ENCODE data around the gene ADAMTS12. TPM values are rescaled to one million over a fixed set of nuclear protein-coding genes. Genes with fewer than 3 reads are reported as not detected.
"Not testable (repeated sequence)": the region's sequence is repeated elsewhere in the genome, so short reads cannot be mapped to it uniquely, and the experiment has no call there.

ADAMTS12 gene
- polyA plus RNA-seq, 3 donors from 2014 or later: not detected

DNA sequence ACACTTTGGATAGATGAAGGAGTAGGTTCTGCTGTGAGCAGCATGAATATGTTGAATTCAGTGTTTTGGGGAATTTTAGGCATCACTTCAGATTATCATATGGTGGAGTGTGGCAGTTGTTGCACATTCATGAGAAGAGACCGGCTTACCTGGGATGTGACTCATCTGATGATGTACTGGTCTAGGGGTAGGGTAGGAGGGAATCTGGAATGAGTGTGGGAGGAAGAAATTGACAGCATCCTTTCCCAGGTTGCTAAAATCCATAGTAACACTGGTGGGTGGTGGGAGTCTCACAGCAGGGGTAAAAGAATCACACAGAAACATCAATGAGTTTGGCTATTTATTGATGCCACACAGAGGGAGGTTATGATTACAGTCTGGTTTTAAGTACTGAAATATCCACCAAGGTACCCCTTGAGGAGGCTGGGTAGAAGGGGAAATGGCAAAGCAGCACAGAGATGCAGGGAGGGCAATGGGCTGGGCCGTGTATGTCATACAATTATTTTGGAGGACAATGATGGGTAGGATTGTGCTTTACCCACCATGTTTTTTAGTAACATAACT is 368.5 kb downstream of the ADAMTS12 start:
- Mint-ChIP-seq H3K36me3 (no peaks in the 10 kb centered on the region), H3K9me3 (peaks cover 0 to 2% (median 0%) of the 10 kb centered on the region in 6 donors)

DNA sequence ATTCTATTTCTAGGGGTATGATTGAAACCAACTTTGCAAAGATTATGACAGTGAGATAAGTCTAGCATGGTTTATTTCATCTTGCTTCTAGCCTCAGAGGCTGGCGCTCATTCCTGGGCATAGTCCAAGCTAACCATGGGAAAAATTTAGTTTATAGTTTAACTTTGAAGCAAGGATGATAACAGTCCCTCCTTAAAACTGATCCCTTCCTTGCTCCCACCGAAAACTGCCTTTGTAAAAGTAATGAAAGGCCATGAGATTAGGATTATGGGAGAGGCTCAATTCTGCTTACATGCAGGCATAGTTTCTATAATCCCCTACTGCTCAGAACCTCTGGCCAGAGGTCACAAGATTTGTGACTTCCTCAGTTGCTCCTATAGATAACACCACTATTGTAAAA is 375.4 kb downstream of the ADAMTS12 start:
- Mint-ChIP-seq H3K36me3 (no peaks in the 10 kb centered on the region), H3K9me3 (peaks cover 0 to 4% (median under 1%) of the 10 kb centered on the region in 6 donors), H3K4me1 (no peaks in the 10 kb centered on the region), H3K27me3 (ENCODE audit: low read depth in 3 of 3) (peaks cover 1 to 4% (median 3%) of the 10 kb centered on the region in 3 donors), H3K4me3 (no peak overlapping the region), H3K27ac (no peak overlapping the region)
- no peak for DNase-seq

More for the DNA sequence above, 368.5 kb downstream of the ADAMTS12 start:
- H3K4me3 Mint-ChIP-seq: no peak overlapping the region
- peaks cover 0 to 7% (median 2%) of the 10 kb centered on the region in 3 donors for H3K27me3 Mint-ChIP-seq (ENCODE audit: low read depth in 3 of 3)
- no peak for DNase-seq
- no peak overlapping the region for H3K27ac Mint-ChIP-seq
- no peaks in the 10 kb centered on the region for H3K4me1 Mint-ChIP-seq

DNA sequence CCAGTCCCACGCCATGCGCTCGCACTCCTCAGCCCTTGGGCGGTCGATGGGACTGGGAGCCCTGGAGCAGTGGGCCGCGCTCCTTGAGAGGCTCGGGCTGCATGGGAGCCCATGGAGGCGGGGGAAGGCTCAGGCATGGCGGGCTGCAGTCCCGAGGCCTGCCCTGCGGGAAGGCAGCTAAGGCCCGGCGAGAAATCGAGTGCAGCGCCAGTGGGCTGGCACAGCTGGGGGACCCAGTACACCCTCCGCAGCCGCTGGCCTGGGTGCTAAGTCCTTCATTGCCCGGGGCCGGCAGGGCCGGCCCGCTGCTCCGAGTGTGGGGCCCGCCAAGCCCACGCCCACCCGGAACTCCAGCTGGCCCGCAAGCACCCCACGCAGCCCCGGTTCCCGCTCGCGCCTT is 376.4 kb downstream of the ADAMTS12 start:
- not testable (repeated sequence) for H3K27me3 Mint-ChIP-seq (ENCODE audit: low read depth in 3 of 3); DNase-seq; H3K27ac Mint-ChIP-seq; H3K9me3 Mint-ChIP-seq; H3K4me1 Mint-ChIP-seq; H3K36me3 Mint-ChIP-seq; H3K4me3 Mint-ChIP-seq

DNA sequence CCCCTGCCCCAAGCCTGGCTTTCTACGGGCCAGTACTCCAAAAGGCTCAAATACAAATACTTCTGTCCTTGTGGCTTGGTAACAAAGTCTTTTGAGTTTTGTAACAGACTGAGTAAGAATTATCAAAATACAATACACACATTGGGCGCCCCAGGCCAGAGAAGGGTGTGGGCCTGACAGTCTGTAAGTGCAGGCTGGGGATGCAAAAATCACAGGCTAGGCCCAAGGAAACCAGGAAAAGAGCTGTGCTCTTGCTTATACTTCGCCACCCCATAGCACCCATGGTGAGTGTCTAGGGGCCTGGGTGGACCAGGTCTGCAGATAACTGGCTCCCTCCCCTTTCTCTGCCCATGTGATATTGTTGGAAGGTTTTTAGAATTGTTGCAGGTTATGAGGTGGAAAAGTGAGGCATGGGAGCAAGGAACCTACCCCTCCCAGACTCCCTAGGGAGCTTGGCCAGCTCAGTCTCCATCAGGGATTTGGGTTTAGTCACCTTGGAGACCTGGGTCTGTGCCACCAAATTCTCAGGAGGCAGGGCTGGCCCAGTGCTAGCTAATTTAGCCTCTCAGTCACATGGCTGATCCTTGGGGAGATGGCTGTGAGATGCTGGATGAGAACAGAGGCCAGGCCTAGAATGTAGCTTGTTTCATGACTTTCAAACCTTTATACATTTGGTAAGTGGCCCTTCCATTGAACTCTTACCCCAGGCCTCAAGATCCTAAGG is 378.2 kb downstream of the ADAMTS12 start:
- no peak for DNase-seq
- Mint-ChIP-seq H3K27ac (no peak overlapping the region), H3K9me3 (peaks cover 0 to 4% (median under 1%) of the 10 kb centered on the region in 6 donors), H3K36me3 (no peaks in the 10 kb centered on the region), H3K27me3 (ENCODE audit: low read depth in 3 of 3) (peaks cover 1 to 4% (median 3%) of the 10 kb centered on the region in 3 donors), H3K4me1 (no peaks in the 10 kb centered on the region), H3K4me3 (no peak overlapping the region)

DNA sequence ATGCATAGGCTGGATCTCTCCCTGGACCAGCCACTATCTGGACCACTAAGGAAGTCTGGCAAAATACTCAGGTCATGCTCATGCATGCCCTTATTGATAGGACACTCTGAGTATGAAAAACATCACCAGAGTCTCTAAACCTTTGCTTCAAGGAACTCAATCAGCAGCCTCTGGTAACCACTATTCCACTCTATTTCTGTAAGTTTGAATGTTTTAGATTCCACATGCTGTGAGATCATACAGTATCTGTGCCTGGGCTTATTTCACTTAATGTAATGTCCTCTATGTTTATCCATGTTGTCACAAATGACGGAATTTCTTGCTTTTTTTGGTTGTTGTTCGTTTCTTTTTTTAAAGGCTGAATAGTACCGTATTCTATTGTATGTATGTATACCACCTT is 382.8 kb downstream of the ADAMTS12 start:
- no peak for DNase-seq
- H3K27ac Mint-ChIP-seq: peak overlapping the region in 1 of 6 donors; percentile 45
- H3K27me3 Mint-ChIP-seq (ENCODE audit: low read depth in 3 of 3): peaks cover 0 to 2% (median 2%) of the 10 kb centered on the region in 3 donors
- H3K4me1 Mint-ChIP-seq: no peaks in the 10 kb centered on the region
- peaks cover 0 to 2% (median 0%) of the 10 kb centered on the region in 6 donors for H3K9me3 Mint-ChIP-seq
- no peaks in the 10 kb centered on the region for H3K36me3 Mint-ChIP-seq
- no peak overlapping the region for H3K4me3 Mint-ChIP-seq

DNA sequence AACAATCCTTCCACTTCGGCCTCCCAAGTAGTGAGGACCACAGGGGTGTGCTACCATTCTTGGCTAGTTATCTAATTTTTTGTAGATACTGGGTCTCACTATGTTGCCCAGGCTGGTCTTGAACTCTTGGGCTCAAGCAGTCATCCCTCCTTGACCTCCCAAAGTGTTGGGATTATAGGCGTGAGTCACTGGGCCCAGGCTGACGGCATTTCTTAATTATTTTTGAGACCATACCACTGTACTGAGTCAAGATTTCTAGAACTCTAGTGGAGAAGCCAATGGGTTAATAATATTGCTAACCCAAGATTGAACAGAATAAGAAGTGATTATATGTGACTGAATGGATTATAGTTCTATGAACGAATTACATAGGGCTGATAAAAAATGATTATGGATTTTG is 384.4 kb downstream of the ADAMTS12 start:
- H3K4me1 Mint-ChIP-seq: no peaks in the 10 kb centered on the region
- no peaks in the 10 kb centered on the region for H3K36me3 Mint-ChIP-seq
- peaks cover 0 to 2% (median 2%) of the 10 kb centered on the region in 3 donors for H3K27me3 Mint-ChIP-seq (ENCODE audit: low read depth in 3 of 3)
- DNase-seq: no peak
- H3K27ac Mint-ChIP-seq: no peak overlapping the region
- no peak overlapping the region for H3K4me3 Mint-ChIP-seq
- H3K9me3 Mint-ChIP-seq: no peaks in the 10 kb centered on the region

DNA sequence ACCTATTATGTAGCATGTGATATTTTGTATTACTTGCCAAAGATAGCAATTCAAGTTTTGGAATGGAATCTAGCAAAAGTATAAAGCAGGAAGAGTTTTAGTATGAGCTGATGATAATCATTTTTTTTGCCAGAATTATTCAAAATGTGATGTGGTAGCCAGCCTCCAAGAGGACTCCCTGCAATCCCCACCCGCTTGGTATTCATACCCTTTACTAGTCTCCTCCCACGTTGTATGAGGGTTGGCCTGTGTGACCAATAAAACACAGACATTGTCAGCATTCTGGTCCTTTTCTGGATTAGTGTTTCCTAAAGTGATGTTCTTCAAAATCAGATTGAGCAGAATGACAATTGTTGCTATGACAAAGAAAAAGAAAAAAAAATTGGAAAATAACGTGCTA is 387.2 kb downstream of the ADAMTS12 start:
- Mint-ChIP-seq H3K9me3 (no peaks in the 10 kb centered on the region), H3K36me3 (no peaks in the 10 kb centered on the region), H3K4me1 (no peaks in the 10 kb centered on the region), H3K27me3 (ENCODE audit: low read depth in 3 of 3) (peaks cover 0 to 2% (median 0%) of the 10 kb centered on the region in 3 donors), H3K4me3 (no peak overlapping the region), H3K27ac (no peak overlapping the region)
- no peak for DNase-seq

DNA sequence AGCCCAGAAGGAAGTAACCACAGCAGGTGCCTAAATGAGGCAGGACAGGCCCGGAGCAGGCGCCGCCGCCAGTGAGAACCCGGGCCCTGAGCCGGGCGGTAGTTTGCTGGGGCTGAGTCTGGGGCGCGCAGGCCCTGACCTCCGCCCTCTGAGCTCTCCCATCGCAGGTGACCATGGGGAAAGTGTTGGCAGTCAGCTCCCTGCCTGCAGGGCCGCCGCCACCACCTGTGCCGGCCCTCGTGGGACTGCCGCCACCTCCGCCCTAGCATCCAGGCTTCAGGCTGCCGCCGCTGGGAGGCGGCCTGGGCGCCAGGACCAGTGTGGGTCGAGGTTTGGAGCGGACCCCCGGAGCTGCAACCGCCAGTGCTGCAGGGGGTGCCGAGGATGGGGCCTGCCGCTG is 389.9 kb downstream of the ADAMTS12 start:
- Mint-ChIP-seq H3K9me3 (no peaks in the 10 kb centered on the region), H3K4me1 (no peaks in the 10 kb centered on the region), H3K4me3 (no peak overlapping the region), H3K27me3 (ENCODE audit: low read depth in 3 of 3) (peaks cover 0 to 2% (median 0%) of the 10 kb centered on the region in 3 donors), H3K27ac (no peak overlapping the region), H3K36me3 (no peaks in the 10 kb centered on the region)
- DNase-seq: no peak

DNA sequence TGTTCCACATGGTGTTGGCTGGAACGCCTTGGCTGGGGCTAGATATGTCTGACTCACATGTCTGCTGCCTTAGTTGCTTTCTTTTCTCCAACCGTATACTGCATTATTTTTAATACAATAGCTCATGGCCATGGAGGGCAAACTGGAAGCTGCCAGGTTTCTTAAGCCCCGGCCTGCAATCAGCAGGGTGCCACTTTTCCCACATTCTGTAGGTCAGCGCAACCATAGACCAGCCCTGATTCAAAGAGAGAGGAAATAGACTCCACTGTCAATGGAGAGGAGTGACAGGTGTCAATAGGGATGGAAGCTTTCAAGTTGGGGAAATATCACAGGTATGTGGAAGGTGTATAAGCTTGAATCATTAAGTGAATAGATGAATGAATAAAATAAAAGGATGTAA is 390.5 kb downstream of the ADAMTS12 start:
- H3K36me3 Mint-ChIP-seq: no peaks in the 10 kb centered on the region
- H3K27me3 Mint-ChIP-seq (ENCODE audit: low read depth in 3 of 3): peaks cover 0 to 2% (median 0%) of the 10 kb centered on the region in 3 donors

DNA sequence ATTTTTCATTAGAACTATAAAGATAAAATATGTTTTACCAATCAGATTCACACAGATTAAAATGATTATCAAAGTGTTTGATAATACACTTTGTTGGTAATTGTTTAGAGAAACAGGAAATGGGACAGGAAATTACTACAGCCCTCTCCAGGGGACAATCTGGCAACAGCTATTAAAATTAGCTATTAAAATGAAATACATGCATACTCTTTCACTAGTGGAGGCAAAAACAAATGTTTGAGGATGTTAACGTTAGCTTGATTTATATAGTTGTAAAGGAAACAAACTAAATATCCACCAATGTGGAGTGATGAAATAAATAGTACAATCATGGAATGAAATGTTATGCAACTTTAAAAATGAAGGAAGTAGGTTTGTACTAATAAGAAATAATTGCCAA is 397.3 kb downstream of the ADAMTS12 start:
- Mint-ChIP-seq H3K27ac (no peak overlapping the region), H3K27me3 (ENCODE audit: low read depth in 3 of 3) (peaks cover 0 to 4% (median 2%) of the 10 kb centered on the region in 3 donors), H3K9me3 (no peaks in the 10 kb centered on the region), H3K4me1 (no peaks in the 10 kb centered on the region), H3K36me3 (no peaks in the 10 kb centered on the region), H3K4me3 (no peak overlapping the region)
- no peak for DNase-seq

More for the DNA sequence above, 390.5 kb downstream of the ADAMTS12 start:
- DNase-seq: no peak
- Mint-ChIP-seq H3K9me3 (no peaks in the 10 kb centered on the region), H3K4me1 (no peaks in the 10 kb centered on the region), H3K4me3 (no peak overlapping the region), H3K27ac (no peak overlapping the region)

DNA sequence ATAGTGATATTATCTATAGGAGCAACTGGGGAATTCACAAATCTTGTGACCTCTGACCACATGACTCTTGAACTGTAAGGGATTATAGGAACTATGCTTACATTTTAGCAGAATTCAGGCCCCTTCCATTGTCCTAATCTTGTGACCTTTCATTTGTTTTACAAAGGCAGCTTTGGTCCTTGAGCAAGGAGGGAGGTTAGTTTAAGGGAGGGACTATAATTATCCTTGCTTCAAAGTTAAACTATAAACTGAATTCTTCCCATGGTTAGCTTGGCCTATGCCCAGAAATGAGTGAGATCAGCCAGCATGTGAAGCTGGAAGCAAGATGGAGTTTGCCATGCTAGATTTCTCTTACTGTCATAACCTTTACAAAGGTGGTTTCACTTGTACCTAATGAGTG is 399.8 kb downstream of the ADAMTS12 start:
- H3K27ac Mint-ChIP-seq: no peak overlapping the region
- no peaks in the 10 kb centered on the region for H3K9me3 Mint-ChIP-seq
- peaks cover 2 to 4% (median 2%) of the 10 kb centered on the region in 3 donors for H3K27me3 Mint-ChIP-seq (ENCODE audit: low read depth in 3 of 3)
- DNase-seq: no peak
- H3K36me3 Mint-ChIP-seq: no peaks in the 10 kb centered on the region
- H3K4me3 Mint-ChIP-seq: no peak overlapping the region
- H3K4me1 Mint-ChIP-seq: no peaks in the 10 kb centered on the region

DNA sequence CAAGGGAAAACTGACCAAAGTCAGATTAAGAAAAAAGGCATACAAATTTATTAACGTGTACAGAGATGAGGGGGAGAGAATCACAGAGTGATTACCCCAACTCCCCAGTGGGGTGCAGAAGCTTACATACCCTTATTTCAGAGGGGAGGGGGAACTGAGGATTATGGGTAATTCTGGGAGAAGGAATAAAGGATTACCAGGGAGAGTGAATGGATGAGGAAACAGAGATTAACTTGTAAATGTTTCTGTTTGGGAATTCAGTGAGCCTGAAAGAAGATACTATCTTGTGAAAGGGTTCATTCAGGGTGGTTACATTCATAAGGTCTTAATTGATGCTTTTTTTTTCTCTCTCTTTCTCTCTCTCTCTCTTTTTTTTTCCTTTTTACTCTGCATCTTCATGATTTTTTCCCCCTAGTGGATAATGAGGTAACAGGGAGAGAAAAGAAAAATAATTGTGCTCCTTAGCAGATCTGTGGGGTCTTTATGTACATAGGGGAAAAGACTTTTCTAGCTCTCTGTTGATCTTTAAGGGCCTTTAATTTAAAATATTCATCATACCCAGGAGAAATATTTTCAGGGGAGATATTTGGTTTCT is 401.6 kb downstream of the ADAMTS12 start:
- peaks cover 2 to 4% (median 4%) of the 10 kb centered on the region in 3 donors for H3K27me3 Mint-ChIP-seq (ENCODE audit: low read depth in 3 of 3)
- H3K4me1 Mint-ChIP-seq: no peaks in the 10 kb centered on the region
- DNase-seq: no peak
- no peaks in the 10 kb centered on the region for H3K36me3 Mint-ChIP-seq
- no peaks in the 10 kb centered on the region for H3K9me3 Mint-ChIP-seq
- H3K4me3 Mint-ChIP-seq: no peak overlapping the region
- H3K27ac Mint-ChIP-seq: no peak overlapping the region

DNA sequence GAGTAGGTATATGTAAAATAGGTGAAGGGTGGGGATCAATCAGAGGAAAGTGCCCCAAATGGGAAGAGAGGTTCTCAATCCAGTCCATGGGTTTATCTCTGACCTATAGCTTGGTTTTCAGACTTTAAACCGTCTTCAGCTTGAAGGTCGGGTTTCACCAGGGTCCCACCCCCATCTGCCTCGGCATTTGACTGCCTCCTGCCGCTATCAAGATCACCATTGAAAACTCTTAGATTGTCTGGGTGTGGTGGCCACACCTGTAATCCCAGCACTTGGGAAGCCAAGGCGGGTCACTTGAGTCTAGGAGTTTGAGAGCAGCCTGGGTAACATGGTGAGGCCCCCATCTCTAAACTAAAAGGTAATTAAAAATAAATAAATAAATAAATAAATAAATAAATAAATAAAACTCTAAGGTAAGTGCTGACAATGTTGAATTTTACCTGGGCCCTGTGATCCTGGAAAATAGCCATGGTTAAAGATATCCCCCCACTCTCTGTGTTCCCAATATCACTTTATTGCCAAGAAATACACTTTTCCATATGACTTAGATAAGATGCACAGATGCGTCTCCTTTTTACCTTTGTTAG is 402.2 kb downstream of the ADAMTS12 start:
- no peak overlapping the region for H3K4me3 Mint-ChIP-seq
- no peak overlapping the region for H3K27ac Mint-ChIP-seq
- H3K4me1 Mint-ChIP-seq: no peaks in the 10 kb centered on the region
- DNase-seq: no peak
- no peaks in the 10 kb centered on the region for H3K36me3 Mint-ChIP-seq
- peaks cover 2 to 4% (median 4%) of the 10 kb centered on the region in 3 donors for H3K27me3 Mint-ChIP-seq (ENCODE audit: low read depth in 3 of 3)
- no peaks in the 10 kb centered on the region for H3K9me3 Mint-ChIP-seq
